SU-DHL-6 (cell line): ENCODE data around the gene PCNX3.

Experiments
- CTCF ChIP-seq: fragments of 200-600 bp; sonication (generic); IDR thresholded peaks from one replicate; pipeline ENCODE4 v1.5.1; 2017; ENCODE audit warnings: antibody characterized with exemption, mild to moderate bottlenecking, low read length, moderate library complexity; ENCODE audit not compliant: insufficient read depth, poor library complexity, severe bottlenecking
- EZH2phosphoT487 ChIP-seq: fragments of 200-600 bp; sonication (generic), shearing (Covaris generic); conservative IDR thresholded peaks from 2 replicates; pipeline ENCODE4 v1.6.1; 2018; ENCODE audit warnings: mild to moderate bottlenecking, antibody characterized with exemption, low read length, moderate library complexity, mixed read lengths

GRCh38 chr11:65592858-65593517 is 22.6 kb upstream of the PCNX3 start:
- TF ChIP-seq CTCF (no peak), EZH2phosphoT487 (no peak)
